ENCODE data around the gene PPP2CA.
"Not testable (repeated sequence)": the region's sequence is repeated elsewhere in the genome, so short reads cannot be mapped to it uniquely, and the experiment has no call there.

PPP2CA gene

GRCh38 chr5:134188092-134188491 lies 37.8 kb downstream of the PPP2CA start:
- no peak for DNase-seq

- DNase-seq, result peak; percentile 73
These were observed 41.4 kb downstream of the PPP2CA start for GRCh38 chr5:134184155-134185135.

GRCh38 chr5:134183481-134183880 lies 42.4 kb downstream of the PPP2CA start:
- DNase-seq, result no peak

GRCh38 chr5:134178096-134178419 lies 47.8 kb downstream of the PPP2CA start:
- no peak for DNase-seq

- no peak for DNase-seq
These were observed 48.3 kb downstream of the PPP2CA start for GRCh38 chr5:134177369-134178095.

GRCh38 chr5:134176511-134177368 lies 49.1 kb downstream of the PPP2CA start, which contains the start of gene SKP1:
TSS of gene SKP1 (minus strand) at chr5:134176950. CDS start at chr5:134174022, 2,928 bp downstream.
- peak; percentile 85 for DNase-seq

GRCh38 chr5:134175921-134176510 lies 49.9 kb downstream of the PPP2CA start:
- DNase-seq, result no peak

- no peak for DNase-seq
These were observed 50.7 kb downstream of the PPP2CA start for GRCh38 chr5:134174841-134175839.

GRCh38 chr5:134171972-134172371 lies 53.9 kb downstream of the PPP2CA start:
- DNase-seq, result no peak

GRCh38 chr5:134162592-134162991 lies 63.3 kb downstream of the PPP2CA start:
- no peak for DNase-seq

- DNase-seq, result no peak
These were observed 64.1 kb downstream of the PPP2CA start for GRCh38 chr5:134161513-134162395.

- DNase-seq, result no peak
These were observed 72.2 kb downstream of the PPP2CA start for GRCh38 chr5:134153657-134154056.

GRCh38 chr5:134153241-134153640 lies 72.6 kb downstream of the PPP2CA start:
- no peak for DNase-seq

GRCh38 chr5:134152173-134152832 lies 73.6 kb downstream of the PPP2CA start:
- not testable (repeated sequence) for DNase-seq

- DNase-seq, result no peak
These were observed 74.2 kb downstream of the PPP2CA start for GRCh38 chr5:134151723-134152122.

- DNase-seq, result no peak
These were observed 76.1 kb downstream of the PPP2CA start for GRCh38 chr5:134149571-134150303.

- DNase-seq, result no peak
These were observed 76.8 kb downstream of the PPP2CA start for GRCh38 chr5:134148986-134149539.

GRCh38 chr5:134148316-134148715 lies 77.6 kb downstream of the PPP2CA start:
- DNase-seq, result no peak

All from CD4-positive, alpha-beta T cell treated with Interferon gamma for 1 hour (primary cell).